MG63 (cell line): ENCODE data around the gene POTEB3. TPM values are rescaled to one million over a fixed set of nuclear protein-coding genes. Genes with fewer than 3 reads are reported as not detected.
"Not testable (repeated sequence)": the region's sequence is repeated elsewhere in the genome, so short reads cannot be mapped to it uniquely, and the experiment has no call there.

ENCODE experiments used
- DNase-seq: peaks from one replicate; pipeline ENCODE4 v3.0.0-alpha.2; 2020
- H3K27me3 ChIP-seq: fragments of 250-450 bp; sonication (Bioruptor Pico); 2 replicates; pipeline ENCODE4 v1.5.1; 2020; ENCODE audit warnings: mild to moderate bottlenecking, moderate library complexity
- H3K36me3 ChIP-seq: fragments of 250-450 bp; sonication (Bioruptor Pico); 2 replicates; pipeline ENCODE4 v1.5.1; 2020; ENCODE audit warnings: mild to moderate bottlenecking, moderate library complexity
- H3K4me3 ChIP-seq: fragments of 250-450 bp; sonication (Bioruptor Pico); 2 replicates; pipeline ENCODE4 v1.5.1; 2020; ENCODE audit warnings: mild to moderate bottlenecking, moderate library complexity
- H3K9me3 ChIP-seq: fragments of 250-450 bp; sonication (Bioruptor Pico); 2 replicates; pipeline ENCODE4 v1.5.1; 2020; ENCODE audit warnings: mild to moderate bottlenecking, moderate library complexity
- total RNA-seq: library from RNA; depleted of rRNA; stranded (reverse); fragments of >200 nt; shearing (Covaris generic); gene quantifications from 2 replicates; pipeline ENCODE4 v1.2.3, GENCODE V29; 2014; ENCODE audit warnings: low replicate concordance; rRNA removed

Gene POTEB3
- not detected in 2 replicates for total RNA-seq

- H3K36me3 ChIP-seq, H3K9me3 ChIP-seq, H3K27me3 ChIP-seq, H3K4me3 ChIP-seq, DNase-seq: not testable (repeated sequence)
Observed at GRCh38 chr15:21440399-21440798, at the start of gene POTEB3. POTEB3 (minus strand) TSS chr15:21440499; CDS start chr15:21440011, 488 bp downstream.

GRCh38 chr15:21453683-21454082 is 13.4 kb upstream of the POTEB3 start:
- H3K36me3 ChIP-seq, DNase-seq, H3K27me3 ChIP-seq, H3K4me3 ChIP-seq, H3K9me3 ChIP-seq: not testable (repeated sequence)

- H3K27me3 ChIP-seq, H3K4me3 ChIP-seq, H3K9me3 ChIP-seq, H3K36me3 ChIP-seq, DNase-seq: not testable (repeated sequence)
Observed at GRCh38 chr15:21451920-21452563, 11.7 kb upstream of the POTEB3 start.

GRCh38 chr15:21451487-21451886 is 11.2 kb upstream of the POTEB3 start:
- not testable (repeated sequence) for H3K36me3 ChIP-seq, H3K27me3 ChIP-seq, H3K4me3 ChIP-seq, H3K9me3 ChIP-seq, DNase-seq

GRCh38 chr15:21407366-21407765 is 32.9 kb downstream of the POTEB3 start:
- H3K4me3 ChIP-seq, H3K9me3 ChIP-seq, H3K36me3 ChIP-seq, DNase-seq, H3K27me3 ChIP-seq: not testable (repeated sequence)

- DNase-seq, H3K36me3 ChIP-seq, H3K9me3 ChIP-seq, H3K27me3 ChIP-seq, H3K4me3 ChIP-seq: not testable (repeated sequence)
Observed at GRCh38 chr15:21401531-21401930, 38.8 kb downstream of the POTEB3 start.

GRCh38 chr15:21399111-21399510 is 41.2 kb downstream of the POTEB3 start:
- H3K9me3 ChIP-seq, H3K27me3 ChIP-seq, H3K36me3 ChIP-seq, H3K4me3 ChIP-seq, DNase-seq: not testable (repeated sequence)

- H3K36me3 ChIP-seq, H3K27me3 ChIP-seq, DNase-seq, H3K4me3 ChIP-seq, H3K9me3 ChIP-seq: not testable (repeated sequence)
Observed at GRCh38 chr15:21398511-21398910, 41.8 kb downstream of the POTEB3 start.

GRCh38 chr15:21397656-21398055 is 42.6 kb downstream of the POTEB3 start:
- H3K36me3 ChIP-seq, DNase-seq, H3K4me3 ChIP-seq, H3K27me3 ChIP-seq, H3K9me3 ChIP-seq: not testable (repeated sequence)

- not testable (repeated sequence) for H3K4me3 ChIP-seq, DNase-seq, H3K9me3 ChIP-seq, H3K36me3 ChIP-seq, H3K27me3 ChIP-seq
Observed at GRCh38 chr15:21397186-21397585, 43.1 kb downstream of the POTEB3 start.

GRCh38 chr15:21385961-21386360 is 54.3 kb downstream of the POTEB3 start:
- not testable (repeated sequence) for H3K9me3 ChIP-seq, H3K4me3 ChIP-seq, H3K27me3 ChIP-seq, DNase-seq, H3K36me3 ChIP-seq

- not testable (repeated sequence) for H3K36me3 ChIP-seq, DNase-seq, H3K4me3 ChIP-seq
Observed at GRCh38 chr15:21383866-21384485, 56.3 kb downstream of the POTEB3 start.

GRCh38 chr15:21373682-21374081 is 66.6 kb downstream of the POTEB3 start:
- not testable (repeated sequence) for H3K36me3 ChIP-seq, DNase-seq, H3K4me3 ChIP-seq

More at GRCh38 chr15:21383866-21384485, 56.3 kb downstream of the POTEB3 start:
- H3K9me3 ChIP-seq, H3K27me3 ChIP-seq: not testable (repeated sequence)

GRCh38 chr15:21369177-21369576 is 71.1 kb downstream of the POTEB3 start:
- H3K36me3 ChIP-seq, H3K4me3 ChIP-seq, DNase-seq, H3K9me3 ChIP-seq, H3K27me3 ChIP-seq: not testable (repeated sequence)

More at GRCh38 chr15:21373682-21374081, 66.6 kb downstream of the POTEB3 start:
- not testable (repeated sequence) for H3K9me3 ChIP-seq, H3K27me3 ChIP-seq

GRCh38 chr15:21368625-21369024 is 71.7 kb downstream of the POTEB3 start:
- DNase-seq, H3K27me3 ChIP-seq, H3K36me3 ChIP-seq, H3K9me3 ChIP-seq, H3K4me3 ChIP-seq: not testable (repeated sequence)
